GM21381 (cell line): Measurements from ENCODE around the gene MDFI.

Source experiments
- ATAC-seq: cut with Tn5 transposase; IDR thresholded peaks from one replicate; pipeline ENCODE4 v1.9.1; 2021; ENCODE audit warnings: mild to moderate bottlenecking, moderate library complexity; ENCODE audit not compliant: unreplicated experiment

Gene MDFI

GRCh38 chr6:41670703-41671360 lies 32.6 kb downstream of the MDFI start:
- no peak for ATAC-seq

GRCh38 chr6:41671376-41671775 lies 33.1 kb downstream of the MDFI start:
- ATAC-seq = no peak

- ATAC-seq = no peak
Observed at GRCh38 chr6:41672016-41672415, 33.7 kb downstream of the MDFI start.

GRCh38 chr6:41672816-41673703 lies 34.8 kb downstream of the MDFI start:
- ATAC-seq = no peak

- ATAC-seq = no peak
Observed at GRCh38 chr6:41673704-41674000, 35.4 kb downstream of the MDFI start.

GRCh38 chr6:41674231-41675000 lies 36.1 kb downstream of the MDFI start:
- ATAC-seq = no peak

GRCh38 chr6:41675176-41675775 lies 37.0 kb downstream of the MDFI start:
- no peak for ATAC-seq

- ATAC-seq = no peak
Observed at GRCh38 chr6:41675992-41676391, 37.7 kb downstream of the MDFI start.

- ATAC-seq = no peak
Observed at GRCh38 chr6:41676431-41676830, 38.2 kb downstream of the MDFI start.

- ATAC-seq = no peak
Observed at GRCh38 chr6:41677124-41677921, 39.1 kb downstream of the MDFI start.

GRCh38 chr6:41678511-41679084 lies 40.3 kb downstream of the MDFI start:
- ATAC-seq = no peak

- ATAC-seq = no peak
Observed at GRCh38 chr6:41679696-41680095, 41.4 kb downstream of the MDFI start.

- ATAC-seq = no peak
Observed at GRCh38 chr6:41680182-41680965, 42.1 kb downstream of the MDFI start.

GRCh38 chr6:41682056-41682477 lies 43.8 kb downstream of the MDFI start:
- no peak for ATAC-seq

GRCh38 chr6:41682497-41683272 lies 44.4 kb downstream of the MDFI start:
- no peak for ATAC-seq

- no peak for ATAC-seq
Observed at GRCh38 chr6:41683273-41683522, 44.9 kb downstream of the MDFI start.

- peak; percentile 67 for ATAC-seq
Observed at GRCh38 chr6:41683523-41684310, 45.4 kb downstream of the MDFI start.
